HL-60 (cell line): ENCODE results near the gene CXCL6.

Source experiments
- CTCF ChIP-seq: IDR thresholded peaks from one replicate; pipeline ENCODE4 v1.5.1; 2011; ENCODE audit warnings: low read length, control low read depth, inconsistent platforms; ENCODE audit not compliant: insufficient read depth
- GABPA ChIP-seq: IDR thresholded peaks from 2 replicates; pipeline ENCODE4 v1.6.1; 2012; ENCODE audit warnings: low read depth
- POLR2AphosphoS5 ChIP-seq: IDR thresholded peaks from 2 replicates; pipeline ENCODE4 v1.6.1; 2012; ENCODE audit warnings: low read depth

DNA sequence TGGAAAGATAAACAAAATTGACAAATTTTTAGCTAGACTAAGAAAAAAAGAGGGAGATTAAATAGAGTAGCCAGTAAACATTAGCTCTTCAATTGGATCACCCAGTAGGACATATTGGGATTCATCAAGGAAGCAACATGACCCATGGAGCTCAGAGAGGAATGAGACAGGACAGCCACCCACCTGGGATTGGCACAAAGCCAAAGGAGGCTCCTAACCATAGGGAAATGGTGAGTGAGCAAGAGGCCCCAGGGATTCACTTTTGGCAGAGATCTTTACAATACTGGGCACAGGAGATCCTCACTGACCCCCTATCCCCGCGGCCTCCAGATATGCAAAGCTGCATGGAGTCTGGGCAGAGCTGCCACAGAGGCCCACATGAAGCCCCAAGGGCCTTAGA, 34.8 kb upstream of the CXCL6 start:
- TF ChIP-seq CTCF (no peak), POLR2AphosphoS5 (no peak), GABPA (no peak)
